Smooth muscle cell (in vitro differentiated cells): Measurements from ENCODE around the gene EFCC1. TPM values are rescaled to one million over a fixed set of nuclear protein-coding genes. Genes with fewer than 3 reads are reported as not detected.

Experiments
- DNase-seq: peaks from one replicate; lab custom pipeline; 2025; ENCODE audit not compliant: unreplicated experiment; lab: John Stamatoyannopoulos, UW
- H2AFZ ChIP-seq: fragments of 200-600 bp; sonication (generic); 2 replicates; pipeline ENCODE4 v1.6.0; 2016; ENCODE audit warnings: antibody characterized with exemption, low read depth, mild to moderate bottlenecking
- H3F3A ChIP-seq: fragments of 200-600 bp; sonication (generic); 2 replicates; pipeline ENCODE4 v1.6.0; 2017; ENCODE audit warnings: antibody characterized with exemption, low read depth
- H3K27ac ChIP-seq: fragments of 200-600 bp; sonication (generic); 2 replicates; pipeline ENCODE4 v1.5.1; 2016; ENCODE audit warnings: low read depth, mild to moderate bottlenecking
- H3K27me3 ChIP-seq: fragments of 200-600 bp; sonication (generic); 2 replicates; pipeline ENCODE4 v1.6.1; 2016; ENCODE audit warnings: low read depth, mild to moderate bottlenecking
- H3K36me3 ChIP-seq: fragments of 200-600 bp; sonication (generic); 2 replicates; pipeline ENCODE4 v1.5.1; 2016; ENCODE audit warnings: low read depth
- H3K4me1 ChIP-seq: fragments of 200-600 bp; sonication (generic); 2 replicates; pipeline ENCODE4 v1.5.1; 2016; ENCODE audit warnings: low read depth
- H3K4me2 ChIP-seq: fragments of 200-600 bp; sonication (generic); 2 replicates; pipeline ENCODE4 v1.6.0; 2016; ENCODE audit warnings: mild to moderate bottlenecking
- H3K4me3 ChIP-seq: fragments of 200-600 bp; sonication (generic); 2 replicates; pipeline ENCODE4 v1.5.1; 2016; ENCODE audit warnings: mild to moderate bottlenecking
- H3K79me2 ChIP-seq: fragments of 200-600 bp; sonication (generic); 2 replicates; pipeline ENCODE4 v1.6.0; 2016; ENCODE audit warnings: low read depth, mild to moderate bottlenecking
- H3K9ac ChIP-seq: fragments of 200-600 bp; sonication (generic); 2 replicates; pipeline ENCODE4 v1.6.0; 2016; ENCODE audit warnings: low read depth
- H3K9me3 ChIP-seq: fragments of 200-600 bp; sonication (generic); replicated peaks from 2 replicates; pipeline ENCODE4 v1.5.1; 2016; ENCODE audit warnings: low read depth
- H4K20me1 ChIP-seq: fragments of 200-600 bp; sonication (generic); 2 replicates; pipeline ENCODE4 v1.6.0; 2016; ENCODE audit warnings: low read depth
- WGBS: methylation state at CpG from one replicate; pipeline ENCODE4 v1.1.7; 2016; ENCODE audit warnings: low lambda C conversion rate; 5-methylcytosine and 5-hydroxymethylcytosine counted together
- polyA plus RNA-seq: library from polyadenylated mRNA; unstranded; fragments of >200 nt; fragmentation: Nextera tagmentation; extraction: Ambion mirVana; gene quantifications from 2 replicates; pipeline ENCODE4 v1.2.1, GENCODE V29; 2016
- total RNA-seq: library from RNA; depleted of rRNA; stranded (reverse); fragments of >200 nt; gene quantifications from 2 replicates; pipeline ENCODE4 v1.2.3, GENCODE V29; 2014
- TF ChIP-seq, protein P1 (sequence below): fragments of 200-600 bp; sonication (generic); IDR thresholded peaks from 2 replicates; pipeline ENCODE4 v1.5.1; 2017; ENCODE audit warnings: borderline replicate concordance, mild to moderate bottlenecking, antibody characterized with exemption; ENCODE audit not compliant: insufficient read depth, poor library complexity, severe bottlenecking

Gene EFCC1
- total and polyA plus RNA-seq, 2 experiments from 2014 or later, result 0.26 TPM; not detected in 1

DNA sequence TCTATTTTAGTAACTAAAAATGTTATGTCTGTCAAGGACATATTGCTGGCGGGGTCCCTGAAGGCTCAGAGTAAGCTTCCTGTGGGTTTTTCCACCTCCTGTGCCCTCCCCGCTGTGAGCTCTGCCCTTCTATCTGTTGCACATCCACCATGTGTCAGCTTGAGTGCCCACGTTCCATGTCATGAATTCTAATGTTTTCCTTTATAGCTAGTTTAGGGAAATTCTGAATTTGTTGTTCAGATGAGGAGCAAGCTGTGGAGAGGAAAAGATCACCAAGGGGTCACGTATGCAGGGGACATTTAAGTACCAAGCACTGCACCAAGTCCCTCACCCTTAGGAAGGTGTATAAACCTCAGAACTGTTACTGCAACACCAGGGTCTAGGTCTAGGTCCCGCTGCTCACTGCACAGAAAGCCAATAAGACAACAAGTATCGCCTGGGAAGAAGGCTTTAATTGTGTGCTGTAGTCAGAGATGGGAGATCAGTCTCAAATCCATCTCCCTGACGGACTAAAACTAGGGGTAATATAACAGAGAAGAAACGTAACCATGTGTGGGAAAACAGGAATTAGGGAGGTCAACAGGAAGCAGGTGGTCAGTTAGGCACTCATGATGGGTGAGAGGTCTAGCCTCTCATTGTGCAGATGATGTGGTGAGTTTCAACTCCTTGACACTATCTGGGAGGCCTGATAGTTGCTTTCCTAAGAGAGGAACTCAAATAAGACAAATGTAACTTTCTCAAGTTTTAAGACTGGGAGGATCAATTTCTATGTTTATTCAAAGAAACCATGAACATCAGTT lies 69.2 kb downstream of the EFCC1 start:
- DNase-seq, result no peak
- WGBS, result 90% methylated on average over 8 of the region's 8 CpGs
- Histone ChIP-seq H3K27ac (no peak overlapping the region), H3K27me3 (no peaks in the 10 kb centered on the region), H3K4me3 (no peak overlapping the region), H4K20me1 (no peaks in the 10 kb centered on the region), H3K9me3 (no peaks in the 10 kb centered on the region), H2AFZ (no peak overlapping the region), H3F3A (no peaks in the 10 kb centered on the region), H3K36me3 (no peaks in the 10 kb centered on the region), H3K79me2 (no peaks in the 10 kb centered on the region), H3K4me2 (no peak overlapping the region), H3K4me1 (no peaks in the 10 kb centered on the region), H3K9ac (no peak overlapping the region)
- TF ChIP-seq, protein P1, sequence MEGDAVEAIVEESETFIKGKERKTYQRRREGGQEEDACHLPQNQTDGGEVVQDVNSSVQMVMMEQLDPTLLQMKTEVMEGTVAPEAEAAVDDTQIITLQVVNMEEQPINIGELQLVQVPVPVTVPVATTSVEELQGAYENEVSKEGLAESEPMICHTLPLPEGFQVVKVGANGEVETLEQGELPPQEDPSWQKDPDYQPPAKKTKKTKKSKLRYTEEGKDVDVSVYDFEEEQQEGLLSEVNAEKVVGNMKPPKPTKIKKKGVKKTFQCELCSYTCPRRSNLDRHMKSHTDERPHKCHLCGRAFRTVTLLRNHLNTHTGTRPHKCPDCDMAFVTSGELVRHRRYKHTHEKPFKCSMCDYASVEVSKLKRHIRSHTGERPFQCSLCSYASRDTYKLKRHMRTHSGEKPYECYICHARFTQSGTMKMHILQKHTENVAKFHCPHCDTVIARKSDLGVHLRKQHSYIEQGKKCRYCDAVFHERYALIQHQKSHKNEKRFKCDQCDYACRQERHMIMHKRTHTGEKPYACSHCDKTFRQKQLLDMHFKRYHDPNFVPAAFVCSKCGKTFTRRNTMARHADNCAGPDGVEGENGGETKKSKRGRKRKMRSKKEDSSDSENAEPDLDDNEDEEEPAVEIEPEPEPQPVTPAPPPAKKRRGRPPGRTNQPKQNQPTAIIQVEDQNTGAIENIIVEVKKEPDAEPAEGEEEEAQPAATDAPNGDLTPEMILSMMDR, result no peak

DNA sequence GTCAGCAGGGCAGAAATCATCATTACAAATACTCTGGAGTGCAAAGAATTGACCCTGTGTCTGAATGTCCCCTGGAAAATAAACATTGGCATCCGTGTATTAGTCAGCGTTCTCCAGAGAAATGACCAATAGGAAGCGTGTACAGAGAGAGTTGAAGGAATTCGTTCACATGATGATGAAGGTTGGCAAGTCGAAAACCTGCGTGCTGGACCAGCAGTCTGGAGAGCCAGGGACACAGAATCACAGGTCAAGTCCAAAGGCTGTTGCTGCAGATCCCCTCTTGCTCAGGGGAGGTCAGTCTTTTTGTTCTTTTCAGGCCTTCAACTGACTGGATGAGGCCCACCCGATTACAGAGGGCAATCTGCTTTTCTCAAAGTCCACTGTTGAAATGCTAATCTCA lies 76.1 kb downstream of the EFCC1 start:
- DNase-seq, result no peak
- Histone ChIP-seq H3K79me2 (no peaks in the 10 kb centered on the region), H3K9me3 (no peaks in the 10 kb centered on the region), H3K4me1 (no peaks in the 10 kb centered on the region), H2AFZ (no peak overlapping the region), H3K27me3 (no peaks in the 10 kb centered on the region), H3K27ac (no peak overlapping the region), H3K36me3 (no peaks in the 10 kb centered on the region), H3K4me2 (no peak overlapping the region), H3F3A (no peaks in the 10 kb centered on the region), H3K9ac (no peak overlapping the region), H4K20me1 (no peaks in the 10 kb centered on the region), H3K4me3 (no peak overlapping the region)
- WGBS, result 89% methylated on average over 7 of the region's 7 CpGs
- TF ChIP-seq, protein P1, result no peak

DNA sequence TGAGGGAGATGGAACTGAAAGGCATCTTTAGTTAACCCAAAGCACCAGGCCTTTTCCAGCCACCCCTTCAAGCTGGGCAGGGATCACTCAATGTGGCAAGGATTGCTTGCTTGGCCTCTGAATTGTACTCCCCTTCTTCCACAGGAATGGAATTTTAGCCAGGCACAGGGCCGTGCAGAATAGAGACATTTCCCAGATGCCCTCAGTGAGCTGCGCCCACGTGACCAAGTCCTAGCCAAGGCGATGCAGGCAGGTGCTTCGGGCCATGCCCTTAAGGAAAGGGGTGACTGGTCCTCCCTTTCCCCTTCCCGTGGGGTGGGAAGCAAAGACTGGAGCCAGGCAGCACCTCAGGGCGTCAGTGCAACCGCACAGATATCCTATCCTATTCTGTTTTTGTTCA lies 77.4 kb downstream of the EFCC1 start:
- H3K9me3 ChIP-seq, result no peaks in the 10 kb centered on the region
- H3K36me3 ChIP-seq, result no peaks in the 10 kb centered on the region
- H2AFZ ChIP-seq, result no peak overlapping the region
- DNase-seq, result no peak
- H3K4me2 ChIP-seq, result no peak overlapping the region
- no peak overlapping the region for H3K4me3 ChIP-seq
- no peaks in the 10 kb centered on the region for H3K27me3 ChIP-seq
- TF ChIP-seq, protein P1, result no peak
- H4K20me1 ChIP-seq, result no peaks in the 10 kb centered on the region
- H3K27ac ChIP-seq, result no peak overlapping the region
- H3K79me2 ChIP-seq, result no peaks in the 10 kb centered on the region
- no peaks in the 10 kb centered on the region for H3K4me1 ChIP-seq
- 88% methylated on average over 8 of the region's 8 CpGs for WGBS
- H3F3A ChIP-seq, result no peaks in the 10 kb centered on the region
- no peak overlapping the region for H3K9ac ChIP-seq

DNA sequence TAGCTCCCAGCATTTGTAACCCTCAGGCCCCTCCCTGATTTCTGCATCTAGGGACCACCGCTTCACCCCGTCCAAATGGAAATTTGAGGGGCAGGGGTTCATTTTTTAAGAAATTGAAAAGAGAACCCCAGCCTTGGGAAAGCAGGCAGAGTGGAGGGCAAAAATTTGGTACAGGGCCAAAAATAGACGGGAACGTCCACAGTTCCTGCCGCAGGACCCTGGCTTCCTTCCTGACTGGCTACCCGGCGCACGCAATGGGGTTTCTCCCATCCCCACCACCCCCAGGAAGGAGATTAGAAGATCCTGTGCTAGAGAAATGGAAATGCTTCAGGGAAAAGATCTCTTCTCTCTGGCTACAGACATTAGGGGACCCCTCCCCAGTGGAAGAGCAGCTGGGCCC lies 80.4 kb downstream of the EFCC1 start:
- Histone ChIP-seq H3K36me3 (no peaks in the 10 kb centered on the region), H3K79me2 (no peaks in the 10 kb centered on the region), H4K20me1 (no peaks in the 10 kb centered on the region), H3K4me3 (no peak overlapping the region), H3F3A (no peaks in the 10 kb centered on the region), H3K9ac (no peak overlapping the region), H3K27me3 (no peaks in the 10 kb centered on the region), H3K9me3 (no peaks in the 10 kb centered on the region), H2AFZ (no peak overlapping the region), H3K4me2 (no peak overlapping the region), H3K27ac (no peak overlapping the region), H3K4me1 (no peaks in the 10 kb centered on the region)
- DNase-seq, result no peak
- TF ChIP-seq, protein P1, result no peak
- 92% methylated on average over 8 of the region's 8 CpGs for WGBS
